Mesendoderm (in vitro differentiated cells): ENCODE measurements around the gene RUBCNL.

Experiments
- DNase-seq: peaks from one replicate; pipeline ENCODE4 v3.0.0; 2013
- H2AK5ac ChIP-seq: 2 replicates; pipeline ENCODE4 v1.6.1; 2013; ENCODE audit warnings: low read length, inconsistent platforms
- H2BK120ac ChIP-seq: 2 replicates; pipeline ENCODE4 v1.6.1; 2013; ENCODE audit warnings: low read depth, mild to moderate bottlenecking, low read length, moderate library complexity, mixed read lengths
- H2BK15ac ChIP-seq: replicated peaks from 2 replicates; pipeline ENCODE4 v1.6.1; 2013; ENCODE audit warnings: low read depth, mild to moderate bottlenecking, moderate library complexity
- H2BK5ac ChIP-seq: 2 replicates; pipeline ENCODE4 v1.6.1; 2013; ENCODE audit warnings: low read length, inconsistent platforms
- H3K18ac ChIP-seq: 2 replicates; pipeline ENCODE4 v1.6.1; 2013; ENCODE audit warnings: mild to moderate bottlenecking, low read length, mixed read lengths
- H3K23ac ChIP-seq: one replicate; pipeline ENCODE4 v1.6.1; 2013; ENCODE audit warnings: low read length
- H3K27ac ChIP-seq: 2 replicates; pipeline ENCODE4 v1.5.1; 2013; ENCODE audit warnings: low read depth, mild to moderate bottlenecking, inconsistent platforms, low read length, moderate library complexity
- H3K27me3 ChIP-seq: 2 replicates; pipeline ENCODE4 v1.6.1; 2013; ENCODE audit warnings: low read length, control low read depth, mild to moderate bottlenecking, inconsistent platforms; ENCODE audit not compliant: insufficient read depth, poor library complexity
- H3K36me3 ChIP-seq: 2 replicates; pipeline ENCODE4 v1.6.1; 2013; ENCODE audit warnings: low read length, inconsistent platforms; ENCODE audit not compliant: control insufficient read depth, insufficient read depth
- H3K4ac ChIP-seq: one replicate; pipeline ENCODE4 v1.6.1; 2013; ENCODE audit warnings: low read depth, mild to moderate bottlenecking, low read length, moderate library complexity
- H3K4me1 ChIP-seq: 2 replicates; pipeline ENCODE4 v1.6.1; 2013; ENCODE audit warnings: low read depth, low read length, inconsistent platforms; ENCODE audit not compliant: control insufficient read depth
- H3K4me2 ChIP-seq: 2 replicates; pipeline ENCODE4 v1.6.1; 2013; ENCODE audit warnings: low read length
- H3K4me3 ChIP-seq: 2 replicates; pipeline ENCODE4 v1.5.1; 2013; ENCODE audit warnings: mild to moderate bottlenecking, low read length
- H3K56ac ChIP-seq: one replicate; pipeline ENCODE4 v1.6.1; 2013; ENCODE audit warnings: low read length
- H3K79me1 ChIP-seq: 2 replicates; pipeline ENCODE4 v1.6.1; 2013; ENCODE audit warnings: low read length, inconsistent platforms
- H3K79me2 ChIP-seq: 2 replicates; pipeline ENCODE4 v1.6.1; 2013; ENCODE audit warnings: mild to moderate bottlenecking, low read length; ENCODE audit not compliant: control insufficient read depth, insufficient read depth
- H3K9ac ChIP-seq: 2 replicates; pipeline ENCODE4 v1.6.1; 2013; ENCODE audit warnings: low read length, inconsistent platforms
- H4K5ac ChIP-seq: one replicate; pipeline ENCODE4 v1.6.1; 2013; ENCODE audit warnings: low read length
- H4K8ac ChIP-seq: one replicate; pipeline ENCODE4 v1.6.1; 2013; ENCODE audit warnings: low read depth, mild to moderate bottlenecking, control low read depth, low read length, moderate library complexity
- WGBS: extraction: QIAGEN DNeasy Blood & Tissue Kit; methylation state at CpG from one replicate; pipeline ENCODE4 v1.1.7; 2013; ENCODE audit warnings: low lambda C conversion rate, missing lambda C conversion rate; ENCODE audit not compliant: insufficient coverage; ENCODE audit errors: extremely low coverage; 5-methylcytosine and 5-hydroxymethylcytosine counted together

The RUBCNL gene

DNA sequence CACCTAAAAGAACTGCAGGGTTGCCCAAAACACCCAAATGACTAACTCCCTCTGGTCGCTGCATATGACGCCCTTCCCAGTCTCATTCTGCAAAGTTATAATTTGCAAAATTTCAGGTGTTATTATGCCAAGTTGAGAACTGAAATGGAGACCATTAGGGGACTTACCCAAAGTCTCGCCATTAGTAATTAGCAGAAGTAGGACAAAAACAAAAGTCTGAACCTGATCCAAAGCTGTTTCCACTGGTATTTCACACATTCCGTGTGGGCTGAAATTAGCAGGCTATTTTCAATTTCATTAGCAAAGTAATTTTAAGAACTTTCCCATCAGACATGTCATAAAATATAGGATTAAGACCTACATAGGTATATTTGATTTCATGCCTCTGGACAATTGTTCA is 6.8 kb downstream of the RUBCNL start:
- no CpG with 5 or more reads among the region's 4 CpGs for WGBS
- Histone ChIP-seq H3K4me2 (no peak overlapping the region), H3K23ac (no peak overlapping the region), H2BK15ac (no peak overlapping the region), H4K5ac (no peak overlapping the region), H3K79me1 (no peaks in the 10 kb centered on the region), H2BK5ac (no peak overlapping the region), H2BK120ac (no peak overlapping the region), H3K36me3 (no peaks in the 10 kb centered on the region), H3K79me2 (no peaks in the 10 kb centered on the region), H3K4me3 (no peak overlapping the region), H3K4ac (no peak overlapping the region), H3K9ac (no peak overlapping the region), H4K8ac (no peak overlapping the region), H3K56ac (no peak overlapping the region), H3K18ac (no peak overlapping the region), H3K27ac (no peak overlapping the region), H3K4me1 (no peaks in the 10 kb centered on the region), H3K27me3 (no peaks in the 10 kb centered on the region), H2AK5ac (no peak overlapping the region)
- no peak for DNase-seq

- no peak for DNase-seq
- Histone ChIP-seq H3K18ac (no peak overlapping the region), H3K27me3 (no peaks in the 10 kb centered on the region), H3K4ac (no peak overlapping the region), H4K5ac (no peak overlapping the region), H3K36me3 (no peaks in the 10 kb centered on the region), H3K23ac (no peak overlapping the region), H2BK15ac (no peak overlapping the region), H3K4me2 (no peak overlapping the region), H3K56ac (no peak overlapping the region), H3K79me1 (no peaks in the 10 kb centered on the region), H2AK5ac (no peak overlapping the region), H2BK120ac (no peak overlapping the region), H4K8ac (no peak overlapping the region), H3K27ac (no peak overlapping the region), H2BK5ac (no peak overlapping the region), H3K4me1 (no peaks in the 10 kb centered on the region), H3K4me3 (no peak overlapping the region), H3K79me2 (no peaks in the 10 kb centered on the region), H3K9ac (no peak overlapping the region)
- WGBS, result no CpG with 5 or more reads among the region's 2 CpGs
Measured at GRCh38 chr13:46379611-46380010, 7.4 kb downstream of the RUBCNL start.

DNA sequence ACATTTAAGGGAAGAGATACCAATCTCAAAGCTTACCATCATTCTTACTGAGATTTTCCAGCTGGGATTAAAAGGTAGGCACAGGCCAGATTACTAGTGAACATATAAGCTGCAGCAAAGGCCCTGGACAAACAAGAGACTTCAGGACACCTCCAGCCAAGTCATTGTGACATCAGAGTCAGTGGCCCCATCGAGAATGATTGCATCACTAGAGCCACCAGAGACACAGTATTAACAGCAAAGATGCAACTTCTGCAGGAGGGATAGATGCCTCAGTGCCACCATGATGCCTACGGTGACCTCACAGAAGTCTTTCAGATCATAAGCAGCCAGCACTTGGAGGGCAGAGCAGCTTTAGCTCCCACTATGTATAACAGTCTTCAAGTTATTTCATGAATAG is 8.6 kb downstream of the RUBCNL start:
- no peak overlapping the region for H2BK15ac ChIP-seq
- no CpG with 5 or more reads among the region's 2 CpGs for WGBS

DNA sequence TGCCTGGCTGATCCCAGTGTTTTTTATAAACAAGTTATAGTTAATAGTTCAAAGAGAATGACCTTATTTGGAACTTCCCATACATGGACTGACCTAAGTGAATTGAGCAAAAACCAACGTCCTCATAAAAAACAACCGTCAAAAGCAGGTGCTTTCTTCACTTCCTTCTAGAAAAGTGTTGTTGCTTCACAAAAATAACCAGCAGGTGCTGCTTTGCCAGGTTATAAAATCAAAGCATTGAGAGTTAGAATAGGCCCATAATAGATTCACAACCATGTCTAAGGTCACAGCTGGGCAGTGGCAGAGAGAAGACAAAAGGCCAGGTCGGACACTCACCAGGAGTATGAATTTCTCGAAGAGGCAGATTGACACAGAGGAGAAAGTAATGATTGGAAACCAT is 9.5 kb downstream of the RUBCNL start:
- no peaks in the 10 kb centered on the region for H3K4me1 ChIP-seq
- DNase-seq, result no peak
- no peak overlapping the region for H2BK120ac ChIP-seq
- no peak overlapping the region for H3K18ac ChIP-seq
- H3K27ac ChIP-seq, result no peak overlapping the region
- H3K27me3 ChIP-seq, result no peaks in the 10 kb centered on the region
- H3K79me2 ChIP-seq, result no peaks in the 10 kb centered on the region
- no peak overlapping the region for H4K8ac ChIP-seq
- no peak overlapping the region for H3K4me2 ChIP-seq
- no peak overlapping the region for H2BK15ac ChIP-seq
- H3K56ac ChIP-seq, result no peak overlapping the region
- H3K79me1 ChIP-seq, result no peaks in the 10 kb centered on the region
- H2BK5ac ChIP-seq, result no peak overlapping the region
- H4K5ac ChIP-seq, result no peak overlapping the region
- H3K9ac ChIP-seq, result no peak overlapping the region
- H2AK5ac ChIP-seq, result no peak overlapping the region
- no peak overlapping the region for H3K4ac ChIP-seq
- no peak overlapping the region for H3K23ac ChIP-seq
- no peak overlapping the region for H3K4me3 ChIP-seq
- no peaks in the 10 kb centered on the region for H3K36me3 ChIP-seq
- whole genome bisulfite sequencing, result no CpG with 5 or more reads among the region's 4 CpGs

More for the DNA sequence above, 8.6 kb downstream of the RUBCNL start:
- no peaks in the 10 kb centered on the region for H3K79me2 ChIP-seq
- no peaks in the 10 kb centered on the region for H3K79me1 ChIP-seq
- no peaks in the 10 kb centered on the region for H3K36me3 ChIP-seq
- H3K4me1 ChIP-seq, result no peaks in the 10 kb centered on the region
- H3K4me2 ChIP-seq, result no peak overlapping the region
- no peak overlapping the region for H4K5ac ChIP-seq
- no peak overlapping the region for H2AK5ac ChIP-seq
- H3K9ac ChIP-seq, result no peak overlapping the region
- H2BK120ac ChIP-seq, result no peak overlapping the region
- H3K18ac ChIP-seq, result no peak overlapping the region
- H2BK5ac ChIP-seq, result no peak overlapping the region
- H3K27ac ChIP-seq, result no peak overlapping the region
- H3K4me3 ChIP-seq, result no peak overlapping the region
- H3K23ac ChIP-seq, result no peak overlapping the region
- no peak overlapping the region for H3K4ac ChIP-seq
- H4K8ac ChIP-seq, result no peak overlapping the region
- no peak for DNase-seq
- H3K56ac ChIP-seq, result no peak overlapping the region
- no peaks in the 10 kb centered on the region for H3K27me3 ChIP-seq

DNA sequence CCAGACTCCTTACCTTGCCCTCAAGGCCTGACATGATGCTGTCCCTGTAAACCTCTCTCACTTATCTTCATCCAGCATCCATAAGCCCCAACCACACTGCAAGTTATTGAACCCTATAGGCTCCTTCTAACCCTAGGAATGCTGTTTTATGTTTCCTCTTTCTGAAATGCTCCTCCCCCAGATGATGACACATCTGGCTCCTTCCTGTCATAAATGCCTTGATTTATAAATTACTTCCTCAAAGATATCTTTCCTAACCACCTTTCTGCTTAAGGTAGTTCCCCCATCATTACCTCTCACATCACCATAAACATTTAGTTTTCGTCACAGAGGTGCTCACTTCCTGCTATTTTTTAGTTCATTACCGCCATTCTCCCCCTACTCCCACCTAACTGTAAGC is 12.3 kb downstream of the RUBCNL start:
- H3K79me2 ChIP-seq, result no peaks in the 10 kb centered on the region
- no peaks in the 10 kb centered on the region for H3K79me1 ChIP-seq
- no peak overlapping the region for H3K4ac ChIP-seq
- no peak for DNase-seq
- WGBS, result no CpG with 5 or more reads among the region's 2 CpGs
- no peak overlapping the region for H3K27ac ChIP-seq
- no peak overlapping the region for H3K4me2 ChIP-seq
- no peak overlapping the region for H2BK120ac ChIP-seq
- H2BK5ac ChIP-seq, result no peak overlapping the region
- no peak overlapping the region for H3K56ac ChIP-seq
- no peaks in the 10 kb centered on the region for H3K27me3 ChIP-seq
- H3K36me3 ChIP-seq, result no peaks in the 10 kb centered on the region
- H4K8ac ChIP-seq, result no peak overlapping the region
- H4K5ac ChIP-seq, result no peak overlapping the region
- H3K4me1 ChIP-seq, result no peaks in the 10 kb centered on the region
- H3K23ac ChIP-seq, result no peak overlapping the region
- no peak overlapping the region for H3K9ac ChIP-seq
- H3K18ac ChIP-seq, result no peak overlapping the region
- H2AK5ac ChIP-seq, result no peak overlapping the region
- no peak overlapping the region for H2BK15ac ChIP-seq
- no peak overlapping the region for H3K4me3 ChIP-seq

- Histone ChIP-seq H4K8ac (no peak overlapping the region), H4K5ac (no peak overlapping the region), H3K9ac (no peak overlapping the region), H2BK120ac (no peak overlapping the region), H2AK5ac (no peak overlapping the region), H3K56ac (no peak overlapping the region), H3K79me2 (no peaks in the 10 kb centered on the region), H3K4me1 (no peaks in the 10 kb centered on the region), H3K27ac (no peak overlapping the region), H3K4me2 (no peak overlapping the region), H3K23ac (no peak overlapping the region), H2BK5ac (no peak overlapping the region), H3K4me3 (no peak overlapping the region), H3K79me1 (no peaks in the 10 kb centered on the region), H3K27me3 (no peaks in the 10 kb centered on the region), H3K36me3 (no peaks in the 10 kb centered on the region), H2BK15ac (no peak overlapping the region), H3K18ac (no peak overlapping the region), H3K4ac (no peak overlapping the region)
- no peak for DNase-seq
- no CpG with 5 or more reads among the region's 1 CpG for WGBS
Measured at GRCh38 chr13:46373623-46374022, 13.4 kb downstream of the RUBCNL start.
